ENCODE measurements around the gene SLC35G4.

SLC35G4 gene

GRCh38 chr18:11581286-11581685 lies 28.1 kb upstream of the SLC35G4 start:
- DNase-seq (ENCODE audit: low read depth, low spot score), result no peak
- ChIA-PET POLR2A (no interaction called here), CTCF (interaction anchor here (1.3 to 1.6 kb wide), 3 partner anchors 11 to 1021 kb away, joined by 3 to 6 read pairs (median 4); no protein-coding TSS in a partner anchor)
- TF ChIP-seq, protein P1, sequence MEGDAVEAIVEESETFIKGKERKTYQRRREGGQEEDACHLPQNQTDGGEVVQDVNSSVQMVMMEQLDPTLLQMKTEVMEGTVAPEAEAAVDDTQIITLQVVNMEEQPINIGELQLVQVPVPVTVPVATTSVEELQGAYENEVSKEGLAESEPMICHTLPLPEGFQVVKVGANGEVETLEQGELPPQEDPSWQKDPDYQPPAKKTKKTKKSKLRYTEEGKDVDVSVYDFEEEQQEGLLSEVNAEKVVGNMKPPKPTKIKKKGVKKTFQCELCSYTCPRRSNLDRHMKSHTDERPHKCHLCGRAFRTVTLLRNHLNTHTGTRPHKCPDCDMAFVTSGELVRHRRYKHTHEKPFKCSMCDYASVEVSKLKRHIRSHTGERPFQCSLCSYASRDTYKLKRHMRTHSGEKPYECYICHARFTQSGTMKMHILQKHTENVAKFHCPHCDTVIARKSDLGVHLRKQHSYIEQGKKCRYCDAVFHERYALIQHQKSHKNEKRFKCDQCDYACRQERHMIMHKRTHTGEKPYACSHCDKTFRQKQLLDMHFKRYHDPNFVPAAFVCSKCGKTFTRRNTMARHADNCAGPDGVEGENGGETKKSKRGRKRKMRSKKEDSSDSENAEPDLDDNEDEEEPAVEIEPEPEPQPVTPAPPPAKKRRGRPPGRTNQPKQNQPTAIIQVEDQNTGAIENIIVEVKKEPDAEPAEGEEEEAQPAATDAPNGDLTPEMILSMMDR (IDR thresholded peaks at IDR 0.05; ENCODE audit: insufficient read depth, low read length, missing control alignments), result no peak
- H3K4me3 ChIP-seq (ENCODE audit: low read depth, low read length), result no peak overlapping the region

- POLR2A ChIA-PET, result no interaction called here
- no peak for DNase-seq (ENCODE audit: low read depth, low spot score)
- no peak overlapping the region for H3K4me3 ChIP-seq (ENCODE audit: low read depth, low read length)
- CTCF ChIA-PET, result no interaction called here
- TF ChIP-seq, protein P1 (IDR thresholded peaks at IDR 0.05; ENCODE audit: insufficient read depth, low read length, missing control alignments), result no peak
Observed at GRCh38 chr18:11585596-11585995, 23.8 kb upstream of the SLC35G4 start.

- no peak overlapping the region for H3K4me3 ChIP-seq (ENCODE audit: low read depth, low read length)
Observed at GRCh38 chr18:11586896-11587295, 22.5 kb upstream of the SLC35G4 start.

DNA sequence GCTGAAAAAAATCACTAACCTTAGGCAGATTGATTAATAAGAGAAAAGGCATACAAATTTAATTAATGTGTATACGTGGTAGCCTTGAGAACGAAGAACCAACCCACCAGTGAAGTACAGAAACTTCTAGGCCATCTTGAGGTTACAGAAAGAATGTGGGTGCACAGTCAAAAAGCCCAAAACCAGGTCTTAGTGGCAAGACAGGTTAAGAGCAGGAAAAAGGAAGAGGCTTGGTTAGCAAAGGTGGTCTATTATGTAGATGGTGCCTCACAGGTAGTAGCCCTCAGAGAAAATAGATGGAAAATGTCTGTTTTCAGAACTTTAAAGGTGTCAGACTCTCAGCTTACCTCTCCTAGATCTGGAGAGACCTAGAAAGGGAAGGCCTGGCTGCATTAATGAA lies 22.0 kb upstream of the SLC35G4 start:
- TF ChIP-seq, protein P1 (IDR thresholded peaks at IDR 0.05; ENCODE audit: insufficient read depth, low read length, missing control alignments), result no peak
- DNase-seq (ENCODE audit: low read depth, low spot score), result no peak
- ChIA-PET CTCF (interaction anchor here (1.0 kb wide), 1 partner anchor 29 kb away, joined by 3 read pairs; no protein-coding TSS in a partner anchor), POLR2A (no interaction called here)
- no peak overlapping the region for H3K4me3 ChIP-seq (ENCODE audit: low read depth, low read length)

More at GRCh38 chr18:11586896-11587295, 22.5 kb upstream of the SLC35G4 start:
- no peak for DNase-seq (ENCODE audit: low read depth, low spot score)
- CTCF ChIA-PET, result no interaction called here
- TF ChIP-seq, protein P1 (IDR thresholded peaks at IDR 0.05; ENCODE audit: insufficient read depth, low read length, missing control alignments), result no peak
- POLR2A ChIA-PET, result no interaction called here

DNA sequence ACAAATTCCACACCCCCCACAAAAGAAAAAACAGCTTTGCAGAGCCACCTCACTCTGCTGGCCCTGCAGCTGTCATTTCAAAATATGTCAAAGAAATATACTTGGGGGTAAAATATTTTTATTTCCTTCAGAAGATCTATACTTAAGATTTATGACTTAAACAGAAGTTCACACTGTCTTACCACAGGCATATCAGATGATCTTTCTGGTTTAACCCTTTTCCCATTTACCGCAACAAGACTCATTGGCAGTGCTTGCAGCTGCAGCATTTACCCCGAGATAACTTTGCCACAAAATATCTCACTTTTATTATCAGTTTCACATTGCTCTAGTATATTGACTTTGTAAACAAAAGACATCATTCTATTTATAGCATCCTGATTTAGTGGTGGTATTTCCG lies 21.6 kb upstream of the SLC35G4 start:
- CTCF ChIA-PET, result interaction anchor here (1.0 kb wide), 1 partner anchor 30 kb away, joined by 3 read pairs; no protein-coding TSS in a partner anchor
- no peak overlapping the region for H3K4me3 ChIP-seq (ENCODE audit: low read depth, low read length)
- no peak for DNase-seq (ENCODE audit: low read depth, low spot score)
- POLR2A ChIA-PET, result no interaction called here
- TF ChIP-seq, protein P1 (IDR thresholded peaks at IDR 0.05; ENCODE audit: insufficient read depth, low read length, missing control alignments), result no peak

DNA sequence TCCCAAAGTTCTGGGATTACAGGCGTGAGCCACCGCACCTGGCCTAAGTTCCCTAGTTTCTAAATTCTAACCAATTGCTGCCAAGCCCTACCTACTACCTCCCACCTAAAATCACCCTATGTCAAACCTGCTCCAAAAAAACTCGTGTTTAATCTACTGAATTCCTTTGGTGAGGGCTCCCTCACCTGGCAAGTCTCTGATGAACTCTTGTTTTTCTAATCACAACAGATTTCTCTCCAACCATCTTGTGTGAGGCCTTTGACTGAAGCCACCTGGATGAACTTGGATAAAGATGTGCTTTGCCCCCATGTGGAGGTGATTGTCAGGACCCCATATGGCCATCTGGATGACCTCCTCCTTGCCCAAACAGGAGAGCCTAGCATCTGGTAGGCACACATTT lies 17.4 kb upstream of the SLC35G4 start:
- CTCF ChIA-PET, result no interaction called here
- H3K4me3 ChIP-seq (ENCODE audit: low read depth, low read length), result no peak overlapping the region
- no peak for DNase-seq (ENCODE audit: low read depth, low spot score)
- POLR2A ChIA-PET, result no interaction called here
- TF ChIP-seq, protein P1 (IDR thresholded peaks at IDR 0.05; ENCODE audit: insufficient read depth, low read length, missing control alignments), result no peak
